ENCODE measurements around the gene MGMT.

The MGMT gene

DNA sequence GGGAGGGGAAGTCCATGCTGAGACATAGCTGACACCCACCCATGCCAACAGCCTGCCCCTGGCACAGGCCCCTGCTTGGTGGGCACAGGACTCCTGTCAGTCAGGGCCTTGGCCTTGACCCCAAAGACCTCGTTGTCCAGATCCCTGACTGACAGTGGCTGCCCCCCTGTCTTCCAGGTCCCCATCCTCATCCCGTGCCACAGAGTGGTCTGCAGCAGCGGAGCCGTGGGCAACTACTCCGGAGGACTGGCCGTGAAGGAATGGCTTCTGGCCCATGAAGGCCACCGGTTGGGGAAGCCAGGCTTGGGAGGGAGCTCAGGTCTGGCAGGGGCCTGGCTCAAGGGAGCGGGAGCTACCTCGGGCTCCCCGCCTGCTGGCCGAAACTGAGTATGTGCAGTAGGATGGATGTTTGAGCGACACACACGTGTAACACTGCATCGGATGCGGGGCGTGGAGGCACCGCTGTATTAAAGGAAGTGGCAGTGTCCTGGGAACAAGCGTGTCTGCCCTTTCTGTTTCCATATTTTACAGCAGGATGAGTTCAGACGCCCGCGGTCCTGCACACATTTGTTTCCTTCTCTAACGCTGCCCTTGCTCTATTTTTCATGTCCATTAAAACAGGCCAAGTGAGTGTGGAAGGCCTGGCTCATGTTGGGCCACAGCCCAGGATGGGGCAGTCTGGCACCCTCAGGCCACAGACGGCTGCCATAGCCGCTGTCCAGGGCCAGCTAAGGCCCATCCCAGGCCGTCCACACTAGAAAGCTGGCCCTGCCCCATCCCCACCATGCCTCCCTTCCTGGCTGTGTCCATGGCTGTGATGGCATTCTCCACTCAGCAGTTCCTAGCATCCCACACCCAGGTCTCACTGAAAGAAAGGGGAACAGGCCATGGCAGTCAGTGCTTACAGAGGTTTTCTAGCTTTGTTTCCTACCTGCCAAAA lies 299.8 kb downstream of the MGMT start:
- DNase-seq, result no peak

DNA sequence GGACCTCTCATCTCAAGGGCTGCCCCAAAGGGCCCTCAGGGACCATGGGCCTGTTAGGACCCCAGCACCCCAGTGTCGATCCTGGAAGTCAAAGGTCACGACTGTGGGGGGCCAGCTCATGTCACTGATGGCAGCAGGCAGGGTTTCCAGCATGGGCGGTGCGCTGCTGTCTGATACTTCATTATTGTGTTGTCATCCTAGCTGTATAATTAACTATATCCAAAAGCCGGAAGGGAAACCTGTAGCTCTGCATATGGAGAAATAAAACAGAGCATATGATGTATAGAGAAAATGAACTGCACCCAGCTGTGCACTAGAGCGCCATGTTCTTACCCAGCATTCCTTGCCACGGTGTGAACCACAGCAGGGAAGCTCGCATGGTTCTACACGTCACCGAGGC lies 300.7 kb downstream of the MGMT start:
- no peak for DNase-seq

GRCh38 chr10:129768437-129769355 lies 301.7 kb downstream of the MGMT start:
- peak; percentile 34 for DNase-seq

DNA sequence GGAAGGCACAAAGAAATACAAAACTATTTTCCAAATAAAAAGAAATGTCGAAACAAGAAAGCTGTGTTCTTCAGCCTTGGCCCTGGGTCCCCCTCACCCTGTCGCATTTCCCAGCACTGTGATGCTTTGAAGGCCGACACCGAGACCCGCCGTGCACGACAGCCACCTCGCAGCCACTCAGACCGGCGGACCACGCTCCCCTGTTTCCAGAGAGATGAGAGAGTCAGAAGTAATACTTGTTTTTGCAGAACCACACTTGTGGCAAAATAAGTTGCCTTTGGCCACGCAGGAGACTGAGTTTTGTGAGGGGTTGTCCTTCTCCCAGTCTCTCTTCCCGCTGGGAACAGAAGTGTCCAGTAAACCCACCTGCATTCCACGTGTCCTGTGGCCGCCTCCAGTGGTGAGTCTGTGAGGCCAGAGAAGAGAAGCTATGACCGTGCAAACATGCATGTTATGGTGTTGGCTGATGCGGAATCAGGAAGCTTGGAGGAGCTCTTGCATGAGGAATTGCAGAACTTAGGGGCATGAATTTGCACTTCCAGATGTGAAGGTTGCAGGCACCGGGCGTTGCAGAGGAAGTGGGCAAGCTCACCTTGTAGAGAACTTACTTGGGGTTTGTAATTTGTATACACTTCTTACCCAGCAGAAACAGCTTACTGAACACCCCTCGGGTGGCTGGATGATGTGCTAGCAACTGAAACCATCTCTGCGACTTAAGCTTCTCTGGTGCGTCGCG lies 302.5 kb downstream of the MGMT start:
- DNase-seq, result no peak

- DNase-seq, result no peak
Measured at GRCh38 chr10:129770286-129770685, 303.2 kb downstream of the MGMT start.

GRCh38 chr10:129771024-129771423 lies 304.0 kb downstream of the MGMT start:
- DNase-seq, result no peak

DNA sequence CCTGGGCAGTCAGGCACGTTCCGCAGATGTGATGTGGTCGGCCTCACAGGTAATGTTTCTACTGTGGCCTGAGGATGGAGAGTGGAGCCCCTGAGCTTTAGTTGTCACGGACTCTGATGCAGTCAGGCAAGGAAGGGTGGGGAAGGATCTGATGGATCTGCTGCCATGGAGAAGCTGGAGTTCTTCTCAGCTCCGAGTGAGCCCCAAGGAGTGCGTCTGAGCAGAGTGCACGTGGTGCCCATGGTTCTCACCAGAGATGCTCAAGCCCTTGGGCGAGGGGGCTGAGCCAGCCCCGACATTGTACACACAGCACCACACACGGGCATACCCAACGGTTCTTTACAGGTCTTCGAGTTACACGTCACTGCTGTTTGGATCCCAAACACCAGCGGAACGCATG lies 304.5 kb downstream of the MGMT start:
- no peak for DNase-seq

- DNase-seq, result no peak
Measured at GRCh38 chr10:129771991-129772431, 305.0 kb downstream of the MGMT start.

GRCh38 chr10:129772468-129773358 lies 305.7 kb downstream of the MGMT start:
- DNase-seq, result no peak

GRCh38 chr10:129773359-129773990 lies 306.4 kb downstream of the MGMT start:
- DNase-seq, result no peak

- DNase-seq, result no peak
Measured at GRCh38 chr10:129774082-129774735, 307.2 kb downstream of the MGMT start.

GRCh38 chr10:129774736-129775401 lies 307.8 kb downstream of the MGMT start:
- no peak for DNase-seq

DNA sequence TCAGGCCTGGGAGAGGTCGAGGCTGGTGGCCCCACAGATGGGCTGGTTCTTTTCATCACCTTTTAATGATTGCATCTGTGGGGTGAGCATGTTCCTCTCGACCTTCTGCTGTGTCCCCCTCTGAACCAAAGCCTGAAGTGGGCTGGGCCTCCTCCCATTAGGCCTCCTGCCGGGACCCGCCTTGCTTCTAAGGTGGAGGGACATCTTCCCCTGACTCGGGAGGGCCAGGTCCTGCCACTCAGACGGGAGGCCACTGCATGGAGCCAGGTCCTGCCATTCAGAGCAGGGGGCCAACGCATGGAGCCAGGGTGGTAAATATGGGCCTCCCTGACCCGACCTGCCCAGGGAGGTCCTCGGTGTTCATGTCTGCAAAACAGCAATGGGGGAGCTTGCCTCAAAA lies 308.6 kb downstream of the MGMT start:
- DNase-seq, result no peak

DNA sequence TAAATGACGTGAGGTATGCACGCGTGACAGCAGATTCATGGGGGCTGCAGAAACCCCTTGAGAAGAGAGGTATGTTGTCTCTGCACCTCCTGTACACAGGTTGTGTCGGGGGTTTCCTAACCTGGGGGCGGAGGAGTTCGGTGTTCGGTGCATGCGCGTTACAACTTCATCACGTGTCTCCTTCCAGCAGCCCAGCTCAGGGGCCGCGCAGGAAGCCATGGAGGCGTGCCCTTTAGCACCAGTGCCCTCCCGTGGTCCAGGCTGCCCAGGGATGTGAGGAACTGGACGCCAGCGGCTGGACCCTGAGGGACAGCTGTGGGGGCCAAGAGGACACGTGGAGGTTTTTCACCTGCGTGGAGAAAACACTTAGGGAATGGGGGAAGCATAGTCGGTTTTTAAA lies 310.6 kb downstream of the MGMT start:
- no peak for DNase-seq

DNA sequence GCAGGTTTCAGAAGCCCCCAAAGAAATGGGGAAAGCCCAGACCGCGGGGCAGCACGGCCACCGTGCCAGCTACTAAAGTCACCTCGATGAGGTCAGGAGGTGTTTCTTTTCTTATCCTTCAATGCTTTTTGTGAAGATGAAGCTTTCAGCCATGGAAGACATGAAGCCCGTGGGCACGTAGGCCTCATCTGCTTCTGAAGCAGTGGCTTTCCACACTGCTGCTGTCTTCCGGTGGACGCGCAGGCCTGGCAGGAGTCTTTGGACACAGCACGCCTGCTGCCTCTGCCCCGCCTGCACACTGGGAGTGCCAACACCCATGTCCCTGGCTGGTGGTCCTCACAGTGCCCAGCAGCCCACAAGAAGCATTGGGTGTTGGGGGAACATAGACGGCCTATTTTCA lies 311.5 kb downstream of the MGMT start:
- DNase-seq, result no peak

GRCh38 chr10:129779126-129780111 lies 312.4 kb downstream of the MGMT start:
- no peak for DNase-seq

DNA sequence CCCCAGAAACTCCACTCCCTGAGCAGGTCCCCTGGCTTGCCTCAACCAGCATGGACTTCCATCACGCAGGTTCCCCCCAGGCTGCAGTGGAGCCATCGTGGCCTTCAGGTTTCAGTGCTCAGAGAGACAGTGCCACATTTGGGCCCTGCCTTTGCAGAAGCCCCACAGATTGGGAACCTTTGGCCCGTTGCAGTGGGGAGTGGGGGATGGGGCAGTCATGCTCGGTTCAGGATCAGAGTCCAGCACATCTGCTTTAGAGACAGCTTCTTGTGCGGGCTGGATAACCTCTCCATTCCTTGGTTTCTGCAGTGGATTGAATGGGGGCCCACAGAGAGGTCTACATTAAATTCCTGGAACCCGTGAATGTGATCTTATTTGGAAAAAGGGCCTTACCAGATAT lies 313.2 kb downstream of the MGMT start:
- DNase-seq, result no peak

GRCh38 chr10:129780901-129781795 lies 314.1 kb downstream of the MGMT start:
- no peak for DNase-seq

All from NCI-H1436 (cell line).